Osteoblast (primary cell): Measurements from ENCODE around the gene CTNS. TPM values are rescaled to one million over a fixed set of nuclear protein-coding genes. Genes with fewer than 3 reads are reported as not detected.

Experiments
- DNase-seq: peaks from one replicate; pipeline ENCODE4 v3.0.0; 2011; ENCODE audit warnings: low spot score, mixed read lengths; ENCODE audit not compliant: insufficient read length; ENCODE audit errors: missing footprints
- H2AFZ ChIP-seq: 2 replicates; pipeline ENCODE4 v1.6.0; 2011; ENCODE audit warnings: mild to moderate bottlenecking, low read length
- H3K27ac ChIP-seq: 2 replicates; pipeline ENCODE4 v1.5.1; 2011; ENCODE audit warnings: mild to moderate bottlenecking, low read depth, low read length, moderate library complexity
- H3K27me3 ChIP-seq: 2 replicates; pipeline ENCODE4 v1.6.0; 2012; ENCODE audit warnings: mild to moderate bottlenecking, control low read depth, inconsistent platforms, low read length, moderate library complexity; ENCODE audit not compliant: insufficient read depth
- H3K36me3 ChIP-seq: 2 replicates; pipeline ENCODE4 v1.5.1; 2011; ENCODE audit warnings: mild to moderate bottlenecking, low read length, control low read depth, moderate library complexity; ENCODE audit not compliant: insufficient read depth
- H3K4me1 ChIP-seq: 2 replicates; pipeline ENCODE4 v1.5.1; 2011; ENCODE audit warnings: mild to moderate bottlenecking, low read length, control low read depth, moderate library complexity; ENCODE audit not compliant: insufficient read depth
- H3K4me2 ChIP-seq: 2 replicates; pipeline ENCODE4 v1.6.0; 2011; ENCODE audit warnings: mild to moderate bottlenecking, low read length; ENCODE audit not compliant: insufficient read depth
- H3K4me3 ChIP-seq: fragments of 200-600 bp; sonication (generic); 3 replicates; pipeline ENCODE4 v1.5.1; 2012; ENCODE audit warnings: mild to moderate bottlenecking, low read length, inconsistent platforms; ENCODE audit not compliant: insufficient read depth
- H3K79me2 ChIP-seq: 2 replicates; pipeline ENCODE4 v1.6.0; 2012; ENCODE audit warnings: mild to moderate bottlenecking, low read length, control low read depth, inconsistent platforms; ENCODE audit not compliant: insufficient read depth
- H3K9me3 ChIP-seq: 2 replicates; pipeline ENCODE4 v1.5.1; 2011; ENCODE audit warnings: low read depth, low read length, control low read depth
- H4K20me1 ChIP-seq: 2 replicates; pipeline ENCODE4 v1.6.0; 2012; ENCODE audit warnings: mild to moderate bottlenecking, low read length, control low read depth; ENCODE audit not compliant: insufficient read depth
- total RNA-seq: library from RNA; depleted of rRNA; stranded (reverse); fragments of >200 nt; gene quantifications from 2 replicates; pipeline ENCODE4 v1.2.3, GENCODE V29; 2012
- TF ChIP-seq, protein P1 (sequence below): IDR thresholded peaks from 2 replicates; pipeline ENCODE4 v1.5.1; 2011; ENCODE audit warnings: mild to moderate bottlenecking, low read depth, low read length, moderate library complexity; ENCODE audit errors: extremely low read depth

Gene CTNS
- total RNA-seq, 1 donor = 34.7 TPM

GRCh38 chr17:3667366-3668278 lies 31.1 kb downstream of the CTNS start:
- no peaks in the 10 kb centered on the region for H3K27me3 ChIP-seq
- H3K4me2 ChIP-seq = peak overlapping the region; percentile 100
- peak overlapping the region; percentile 82 for H3K27ac ChIP-seq
- H3K9me3 ChIP-seq = no peaks in the 10 kb centered on the region
- peak overlapping the region; percentile 74 for H2AFZ ChIP-seq
- peaks cover 44% of the 10 kb centered on the region for H4K20me1 ChIP-seq
- peak; percentile 99 for DNase-seq
- H3K4me3 ChIP-seq = peak overlapping the region; percentile 99
- peaks cover 22% of the 10 kb centered on the region for H3K36me3 ChIP-seq
- peaks cover 63% of the 10 kb centered on the region for H3K79me2 ChIP-seq
- TF ChIP-seq, protein P1, sequence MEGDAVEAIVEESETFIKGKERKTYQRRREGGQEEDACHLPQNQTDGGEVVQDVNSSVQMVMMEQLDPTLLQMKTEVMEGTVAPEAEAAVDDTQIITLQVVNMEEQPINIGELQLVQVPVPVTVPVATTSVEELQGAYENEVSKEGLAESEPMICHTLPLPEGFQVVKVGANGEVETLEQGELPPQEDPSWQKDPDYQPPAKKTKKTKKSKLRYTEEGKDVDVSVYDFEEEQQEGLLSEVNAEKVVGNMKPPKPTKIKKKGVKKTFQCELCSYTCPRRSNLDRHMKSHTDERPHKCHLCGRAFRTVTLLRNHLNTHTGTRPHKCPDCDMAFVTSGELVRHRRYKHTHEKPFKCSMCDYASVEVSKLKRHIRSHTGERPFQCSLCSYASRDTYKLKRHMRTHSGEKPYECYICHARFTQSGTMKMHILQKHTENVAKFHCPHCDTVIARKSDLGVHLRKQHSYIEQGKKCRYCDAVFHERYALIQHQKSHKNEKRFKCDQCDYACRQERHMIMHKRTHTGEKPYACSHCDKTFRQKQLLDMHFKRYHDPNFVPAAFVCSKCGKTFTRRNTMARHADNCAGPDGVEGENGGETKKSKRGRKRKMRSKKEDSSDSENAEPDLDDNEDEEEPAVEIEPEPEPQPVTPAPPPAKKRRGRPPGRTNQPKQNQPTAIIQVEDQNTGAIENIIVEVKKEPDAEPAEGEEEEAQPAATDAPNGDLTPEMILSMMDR = no peak
- peaks cover 25% of the 10 kb centered on the region for H3K4me1 ChIP-seq

DNA sequence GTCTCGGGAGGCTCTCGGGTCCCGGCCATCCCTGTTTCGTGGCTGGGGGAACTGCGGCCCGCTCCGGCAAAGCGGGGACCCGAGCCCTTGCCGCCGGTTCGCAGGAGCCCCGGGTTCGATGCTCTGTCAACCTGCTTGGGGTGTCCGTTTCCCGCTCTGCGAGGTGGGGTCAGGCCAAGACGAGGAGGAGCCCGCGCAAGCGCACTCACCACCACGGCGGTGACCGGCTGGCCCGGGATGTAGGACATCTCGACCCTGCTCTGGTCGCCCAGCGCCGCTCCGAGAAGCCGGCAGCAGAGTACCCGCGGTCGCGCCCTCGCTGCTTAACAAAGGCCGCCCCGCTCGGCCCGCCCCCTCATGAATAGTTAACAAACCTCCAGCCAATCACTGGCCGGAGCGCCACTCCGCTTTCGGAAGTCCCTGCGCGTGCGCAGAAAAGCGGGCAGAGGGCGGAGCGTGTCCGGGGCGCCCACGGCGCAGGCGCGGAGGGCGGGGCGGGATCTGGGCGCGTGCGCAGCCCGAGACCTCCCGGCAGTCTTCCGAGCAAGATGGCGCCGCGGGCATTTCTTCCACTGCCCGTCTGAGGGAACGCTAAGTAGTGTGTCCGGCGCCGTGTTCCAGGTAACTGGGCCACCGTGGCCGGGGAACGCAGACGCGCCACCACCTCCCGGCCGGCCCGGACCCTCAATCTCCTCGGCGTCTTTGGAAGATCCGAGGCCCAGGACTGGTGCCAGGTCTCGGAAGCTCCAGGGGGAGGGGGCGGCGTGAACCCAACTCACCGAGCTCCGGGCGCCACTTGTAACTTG lies 31.9 kb downstream of the CTNS start, which contains the start of the genes EMC6 and TAX1BP3:
TSS of gene EMC6 (plus strand) at position 534 of the 806 bp plus-strand sequence. CDS start 335 bp downstream, outside the sequence.
TSS of gene TAX1BP3 (minus strand) at position 300 of the 806 bp plus-strand sequence. CDS start at position 248, 52 bp downstream.
- Histone ChIP-seq H3K4me1 (peaks cover 25% of the 10 kb centered on the region), H3K4me2 (peak within 1 kb of the TSS; percentile 100), H3K27me3 (no peaks in the 10 kb centered on the region), H3K79me2 (peaks cover 60% of the 10 kb centered on the region), H3K4me3 (peak within 1 kb of the TSS; percentile 99), H3K9me3 (no peaks in the 10 kb centered on the region), H3K27ac (peak within 1 kb of the TSS; percentile 83), H4K20me1 (peaks cover 41% of the 10 kb centered on the region), H3K36me3 (peaks cover 22% of the 10 kb centered on the region), H2AFZ (peak within 1 kb of the TSS; percentile 91)
- DNase-seq = peak; percentile 100
- TF ChIP-seq, protein P1 = no peak

GRCh38 chr17:3669085-3669347 lies 32.5 kb downstream of the CTNS start:
- H3K9me3 ChIP-seq = no peaks in the 10 kb centered on the region
- peak overlapping the region; percentile 88 for H3K4me2 ChIP-seq
- no peak for DNase-seq
- peak overlapping the region; percentile 99 for H3K4me3 ChIP-seq
- H4K20me1 ChIP-seq = peaks cover 37% of the 10 kb centered on the region
- H3K36me3 ChIP-seq = peaks cover 17% of the 10 kb centered on the region
- peak overlapping the region; percentile 91 for H2AFZ ChIP-seq
- TF ChIP-seq, protein P1 = no peak
- peaks cover 56% of the 10 kb centered on the region for H3K79me2 ChIP-seq
- no peaks in the 10 kb centered on the region for H3K27me3 ChIP-seq
- H3K27ac ChIP-seq = peak overlapping the region; percentile 83
- H3K4me1 ChIP-seq = peaks cover 25% of the 10 kb centered on the region
